K562 (cell line): ENCODE data around the gene RAB40B. TPM values are rescaled to one million over a fixed set of nuclear protein-coding genes. Genes with fewer than 3 reads are reported as not detected.

Source experiments
- NCOA2 ChIP-seq, 2 experiments: fragments of 450-650 bp; IDR thresholded peaks; 2 replicates each; pipeline ENCODE4 v1.6.1; 2018; ENCODE audit warnings: mild to moderate bottlenecking in 2 of 2, moderate library complexity in 1 of 2; ENCODE audit not compliant: partially characterized antibody in 2 of 2
- POLR2A ChIP-seq: fragments of 450-650 bp; conservative IDR thresholded peaks from 2 replicates; pipeline ENCODE4 v1.6.1; 2016
- TAF9B ChIP-seq: fragments of 450-650 bp; IDR thresholded peaks from 2 replicates; pipeline ENCODE4 v1.6.1; 2018; ENCODE audit warnings: mild to moderate bottlenecking; ENCODE audit not compliant: partially characterized antibody
- polyA plus RNA-seq, 8 experiments: library from polyadenylated mRNA; depleted of rRNA in 4 of 8; stranded (reverse) in 5 of 8; unstranded in 3 of 8; fragments of >200 nt; fragmentation: Nextera tagmentation in 2 of 8; fragmentation: Illumina TruSeq in 1 of 8; extraction: Ambion mirVana in 2 of 8; extraction: Trizol in 1 of 8; gene quantifications; 2 replicates each; pipeline versions ENCODE4 v1.2.1 to v1.2.3, GENCODE V29; 2011 to 2014; ENCODE audit warnings: inconsistent platforms in 1 of 8, missing spikeins in 1 of 8
- total RNA-seq, 7 experiments: library from RNA; depleted of rRNA in 6 of 7; stranded (reverse); fragments of >200 nt in 6 of 7; fragmentation: Illumina TruSeq in 2 of 7; extraction: Trizol in 2 of 7; gene quantifications; 2 replicates each; pipeline versions ENCODE4 v1.2.1 to v1.2.3, GENCODE V29; 2011 to 2021; ENCODE audit warnings: low replicate concordance in 1 of 7
- TF ChIP-seq, protein P1 (sequence below): IDR thresholded peaks from 2 replicates; pipeline ENCODE4 v1.6.1; 2016; ENCODE audit warnings: missing genetic modification characterization, missing compliant biosample characterization
- TF ChIP-seq, protein P2 (sequence below), 3 experiments: IDR thresholded peaks in 2 of 3; conservative IDR thresholded peaks in 1 of 3; 2 replicates each; pipeline ENCODE4 v1.5.1; 2011 to 2012; ENCODE audit warnings: low read length in 3 of 3, mild to moderate bottlenecking in 3 of 3, control low read depth in 2 of 3, improper control_type of control experiment in 1 of 3, inconsistent platforms in 1 of 3, low read depth in 1 of 3, mixed read lengths in 1 of 3, moderate library complexity in 1 of 3; ENCODE audit not compliant: insufficient read depth in 2 of 3

The RAB40B gene
- total and polyA plus RNA-seq, 9 of the 15 experiments (the other 6 are each of a cell fraction or from before 2014, with no cell fraction given): 0.13 to 4.6 (median 1.4) TPM

DNA sequence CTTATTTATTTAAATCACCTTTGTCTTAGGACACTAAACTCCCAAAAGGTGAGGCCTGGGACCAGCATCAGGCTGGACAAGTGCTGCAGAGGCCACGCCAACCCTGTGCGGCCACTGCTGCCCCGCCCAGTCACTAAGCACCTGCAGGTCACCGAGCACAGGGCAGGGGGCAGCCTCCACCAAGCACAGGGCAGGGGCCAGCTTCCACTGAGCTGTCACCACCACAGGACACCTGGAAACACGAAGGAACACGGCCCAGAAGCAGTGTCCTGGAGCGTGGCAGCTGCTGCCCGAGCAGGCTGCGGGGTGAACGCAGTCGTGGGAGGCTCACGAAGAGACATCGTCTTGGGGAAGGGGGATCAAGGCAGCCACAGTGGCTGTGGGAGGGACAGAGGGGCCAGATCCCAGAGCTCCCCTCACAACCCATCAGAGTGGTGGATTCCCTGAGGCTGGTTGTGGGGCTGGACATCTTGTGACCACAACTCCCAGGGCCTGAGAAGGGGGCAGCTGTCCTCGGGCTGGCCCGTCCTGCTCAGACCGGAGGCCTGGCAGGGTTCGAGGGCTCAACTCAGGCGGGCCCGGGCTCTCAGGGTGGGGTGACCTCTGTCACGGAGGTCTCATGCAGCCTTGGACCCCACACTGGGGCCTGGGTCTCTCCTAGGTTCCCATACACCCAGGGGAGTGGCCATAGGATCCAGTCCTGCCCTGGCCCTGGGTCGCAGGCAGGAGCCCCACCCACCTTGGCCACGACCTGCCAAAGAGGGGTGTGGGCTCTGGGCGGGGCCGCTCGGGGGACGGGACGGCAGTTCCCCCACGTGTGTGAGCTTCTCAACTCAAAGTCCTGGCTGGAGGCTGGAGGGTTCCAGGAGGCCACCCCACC is 18.7 kb downstream of the RAB40B start (continued):
- TF ChIP-seq, protein P1, sequence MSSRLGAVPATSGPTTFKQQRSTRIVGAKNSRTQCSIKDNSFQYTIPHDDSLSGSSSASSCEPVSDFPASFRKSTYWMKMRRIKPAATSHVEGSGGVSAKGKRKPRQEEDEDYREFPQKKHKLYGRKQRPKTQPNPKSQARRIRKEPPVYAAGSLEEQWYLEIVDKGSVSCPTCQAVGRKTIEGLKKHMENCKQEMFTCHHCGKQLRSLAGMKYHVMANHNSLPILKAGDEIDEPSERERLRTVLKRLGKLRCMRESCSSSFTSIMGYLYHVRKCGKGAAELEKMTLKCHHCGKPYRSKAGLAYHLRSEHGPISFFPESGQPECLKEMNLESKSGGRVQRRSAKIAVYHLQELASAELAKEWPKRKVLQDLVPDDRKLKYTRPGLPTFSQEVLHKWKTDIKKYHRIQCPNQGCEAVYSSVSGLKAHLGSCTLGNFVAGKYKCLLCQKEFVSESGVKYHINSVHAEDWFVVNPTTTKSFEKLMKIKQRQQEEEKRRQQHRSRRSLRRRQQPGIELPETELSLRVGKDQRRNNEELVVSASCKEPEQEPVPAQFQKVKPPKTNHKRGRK (tag): no peak
- no peak for TF ChIP-seq TAF9B
- TF ChIP-seq POLR2A: no peak
- TF ChIP-seq NCOA2 (IDR thresholded peaks at IDR 0.05; ENCODE audit: partially characterized antibody in 2 of 2): no peak
- TF ChIP-seq, protein P2, sequence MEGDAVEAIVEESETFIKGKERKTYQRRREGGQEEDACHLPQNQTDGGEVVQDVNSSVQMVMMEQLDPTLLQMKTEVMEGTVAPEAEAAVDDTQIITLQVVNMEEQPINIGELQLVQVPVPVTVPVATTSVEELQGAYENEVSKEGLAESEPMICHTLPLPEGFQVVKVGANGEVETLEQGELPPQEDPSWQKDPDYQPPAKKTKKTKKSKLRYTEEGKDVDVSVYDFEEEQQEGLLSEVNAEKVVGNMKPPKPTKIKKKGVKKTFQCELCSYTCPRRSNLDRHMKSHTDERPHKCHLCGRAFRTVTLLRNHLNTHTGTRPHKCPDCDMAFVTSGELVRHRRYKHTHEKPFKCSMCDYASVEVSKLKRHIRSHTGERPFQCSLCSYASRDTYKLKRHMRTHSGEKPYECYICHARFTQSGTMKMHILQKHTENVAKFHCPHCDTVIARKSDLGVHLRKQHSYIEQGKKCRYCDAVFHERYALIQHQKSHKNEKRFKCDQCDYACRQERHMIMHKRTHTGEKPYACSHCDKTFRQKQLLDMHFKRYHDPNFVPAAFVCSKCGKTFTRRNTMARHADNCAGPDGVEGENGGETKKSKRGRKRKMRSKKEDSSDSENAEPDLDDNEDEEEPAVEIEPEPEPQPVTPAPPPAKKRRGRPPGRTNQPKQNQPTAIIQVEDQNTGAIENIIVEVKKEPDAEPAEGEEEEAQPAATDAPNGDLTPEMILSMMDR (IDR thresholded peaks at IDR 0.05 in 2 of 3, conservative IDR thresholded peaks at IDR 0.05 in 1 of 3; ENCODE audit: insufficient read depth in 2 of 3, low read depth in 1 of 3, low read length in 3 of 3): peak; percentile 18 to 53 (median 35); a peak in 2 of 6 replicates
